Measurements from ENCODE around the gene KRT35. TPM values are rescaled to one million over a fixed set of nuclear protein-coding genes. Genes with fewer than 3 reads are reported as not detected.

Gene KRT35
- total and polyA plus RNA-seq, 2 donors (not counting 3 experiments of a cell fraction or from before 2014, with no cell fraction given), result not detected

- dilution Hi-C loops (cut with MboI; ENCODE audit: extremely low pct_ligation_motif_present, low sequenced_read_pairs), result no loop called here
- peak overlapping the region; percentile 80 for H3K27ac ChIP-seq (ENCODE audit: insufficient read depth, low read depth, low read length)
These were observed 49.4 kb upstream of the KRT35 start for GRCh38 chr17:41530062-41531048.

More at GRCh38 chr17:41530062-41531048, 49.4 kb upstream of the KRT35 start:
- DNase-seq (ENCODE audit: low read depth, low spot score), result peak; percentile 90
- POLR2A ChIA-PET, result interaction anchor here (0.7 to 1.2 kb wide), 2 partner anchors 9 to 158 kb away, joined by 3 to 4 read pairs; no protein-coding TSS in a partner anchor
- TF ChIP-seq POLR2A (IDR thresholded peaks at IDR 0.05; ENCODE audit: low read depth, low read length) (peak; percentile 62), FOS (IDR thresholded peaks at IDR 0.05; ENCODE audit: borderline replicate concordance, insufficient read depth, low read length) (peak; percentile 97), GATA2 (IDR thresholded peaks at IDR 0.05; ENCODE audit: insufficient read depth, insufficient read length, low read depth, low read length) (peak; percentile 100), JUN (IDR thresholded peaks at IDR 0.05; ENCODE audit: borderline replicate concordance, insufficient read depth, insufficient read length, low read depth) (peak; percentile 90), MYC (IDR thresholded peaks at IDR 0.05; ENCODE audit: low read depth, low read length) (no peak), POLR2AphosphoS5 (IDR thresholded peaks at IDR 0.05; ENCODE audit: insufficient read depth, low read depth, low read length) (peak; percentile 69), MAX (IDR thresholded peaks at IDR 0.05; ENCODE audit: insufficient read depth, insufficient read length) (no peak), EZH2 (IDR thresholded peaks at IDR 0.05; ENCODE audit: borderline replicate concordance, low read depth, low read length, severe bottlenecking) (no peak), CTCF (IDR thresholded peaks at IDR 0.05; ENCODE audit: extremely low read depth in 1 of 2, insufficient read depth in 1 of 2, low read depth in 1 of 2, low read length in 2 of 2) (no peak)
- peak; percentile 99 for FAIRE-seq
- intact Hi-C loops (cut with micrococcal nuclease), result loop anchor here (1.0 kb wide), 2 partner anchors 9 to 18 kb away; no protein-coding TSS in a partner anchor
- no peaks in the 10 kb centered on the region for H3K36me3 ChIP-seq (ENCODE audit: control insufficient read depth in 2 of 2, extremely low read depth in 1 of 2, insufficient read depth in 2 of 2, low read length in 2 of 2)
- H3K4me2 ChIP-seq (ENCODE audit: insufficient read depth, low read length), result peak overlapping the region; percentile 35
- no peaks in the 10 kb centered on the region for H4K20me1 ChIP-seq (replicated peaks; ENCODE audit: control insufficient read depth, extremely low read depth, insufficient read depth, low read length)
- no peak overlapping the region for H3K4me3 ChIP-seq (replicated peaks in 1 of 3; ENCODE audit: insufficient read depth in 1 of 3, low read depth in 1 of 3, low read length in 3 of 3)
- H3K9me1 ChIP-seq (replicated peaks; ENCODE audit: control insufficient read depth, extremely low read depth, insufficient read depth, low read length), result no peaks in the 10 kb centered on the region
- no peaks in the 10 kb centered on the region for H3K27me3 ChIP-seq (ENCODE audit: control insufficient read depth in 2 of 2, insufficient read depth in 2 of 2, low read length in 2 of 2)
- BruUV-seq (replicated peaks), result TSS peak; percentile 91
- no peaks in the 10 kb centered on the region for H3K79me2 ChIP-seq (ENCODE audit: control insufficient read depth, insufficient read depth, low read length)
- CTCF ChIA-PET, result interaction anchor here (0.7 to 8.5 kb wide), 14 partner anchors 9 to 673 kb away, joined by 3 to 126 read pairs (median 6); no protein-coding TSS in a partner anchor
- H3K4me1 ChIP-seq (ENCODE audit: control insufficient read depth, extremely low read depth, insufficient read depth, low read length), result peaks cover 29% of the 10 kb centered on the region
- peak overlapping the region; percentile 39 for H2AFZ ChIP-seq (ENCODE audit: low read depth, low read length)
- peak overlapping the region; percentile 42 for H3K9ac ChIP-seq (replicated peaks; ENCODE audit: extremely low read depth, insufficient read depth, low read length)
- no peaks in the 10 kb centered on the region for H3K9me3 ChIP-seq (replicated peaks; ENCODE audit: control insufficient read depth, insufficient read depth, low read length)
